Stimulated activated CD4-positive, alpha-beta T cell treated with anti-CD3 and anti-CD28 coated beads, Interleukin-15, amount 100 ng/mL, for 24 hours (primary cell): ENCODE data around the gene POLR3G.
A peak's percentile ranks its signal among the peaks of the same experiment; 100 is the strongest.

Source experiments
- DNase-seq: peaks from one replicate; pipeline ENCODE4 v3.0.0-alpha.2; 2020

The POLR3G gene

GRCh38 chr5:90553711-90554110 lies 79.0 kb downstream of the POLR3G start:
- DNase-seq = no peak

DNA sequence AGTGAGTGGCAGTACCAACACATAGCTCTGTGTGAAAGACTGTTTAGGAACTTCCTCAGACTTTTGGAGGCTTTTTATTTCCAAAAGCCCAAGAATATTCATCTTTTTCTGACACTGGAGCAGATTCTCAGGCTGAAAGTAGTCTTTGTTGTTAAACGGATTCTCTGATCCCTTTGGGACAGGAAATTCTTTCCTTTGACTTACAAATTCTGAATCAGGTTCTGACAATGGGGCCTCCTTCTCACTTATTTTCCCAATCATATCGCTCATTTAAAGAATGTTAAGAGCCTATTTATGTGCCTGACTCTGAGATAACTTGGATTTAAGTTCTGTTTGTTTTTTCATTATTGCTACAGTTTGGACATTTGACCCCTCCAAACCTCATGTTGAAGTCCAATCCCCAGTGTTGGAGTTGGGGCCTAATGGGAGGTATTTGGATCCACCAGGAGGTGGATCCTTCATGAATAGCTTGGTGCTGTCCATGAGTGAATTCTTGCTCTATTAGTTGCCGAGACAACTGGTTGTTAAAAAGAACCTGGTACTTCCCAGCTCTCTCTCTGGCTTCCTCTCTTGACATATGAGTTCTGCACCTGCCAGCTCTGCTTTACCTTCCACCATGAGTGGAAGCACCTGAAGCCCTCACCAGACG lies 79.8 kb downstream of the POLR3G start:
- DNase-seq = no peak

DNA sequence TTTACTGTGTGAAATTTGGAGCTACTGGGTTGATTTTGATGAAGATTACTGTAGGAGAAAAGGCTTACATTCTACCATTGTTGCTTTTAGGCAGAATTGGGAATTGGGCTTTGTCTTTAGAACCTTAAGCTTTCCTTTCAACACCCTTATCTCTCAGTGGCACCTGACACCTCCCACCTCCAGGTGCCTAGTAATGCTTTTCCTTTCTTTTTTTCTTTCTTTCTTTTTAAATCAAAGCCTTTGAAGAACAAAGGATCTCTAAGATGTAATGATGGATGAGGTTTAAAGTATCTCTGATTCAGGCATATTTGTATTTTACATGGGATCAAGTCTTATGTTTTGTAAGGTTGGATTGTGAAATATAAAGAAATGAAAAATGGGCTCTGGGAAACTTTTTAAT lies 81.0 kb downstream of the POLR3G start:
- no peak for DNase-seq

DNA sequence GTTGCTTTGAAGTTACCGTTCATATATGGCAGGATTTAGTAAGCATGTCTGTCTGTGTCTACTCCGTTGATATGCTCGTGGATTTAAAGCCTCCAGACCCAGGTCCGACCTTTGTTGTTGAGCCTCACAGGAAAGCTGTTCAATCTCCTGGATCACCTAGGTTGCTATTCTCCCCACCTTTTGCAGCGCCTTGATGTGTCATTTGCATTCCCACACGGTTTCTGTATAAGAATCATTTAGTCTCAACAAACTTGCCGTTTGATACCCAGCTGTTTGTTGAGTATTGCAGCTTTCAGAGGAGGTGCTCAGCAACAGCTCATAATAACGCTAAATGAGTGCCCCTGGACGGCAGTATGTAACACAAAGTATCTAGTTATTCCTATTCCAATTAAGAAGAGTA lies 82.7 kb downstream of the POLR3G start:
- no peak for DNase-seq

- no peak for DNase-seq
These were observed 83.2 kb downstream of the POLR3G start for GRCh38 chr5:90557871-90558270.

DNA sequence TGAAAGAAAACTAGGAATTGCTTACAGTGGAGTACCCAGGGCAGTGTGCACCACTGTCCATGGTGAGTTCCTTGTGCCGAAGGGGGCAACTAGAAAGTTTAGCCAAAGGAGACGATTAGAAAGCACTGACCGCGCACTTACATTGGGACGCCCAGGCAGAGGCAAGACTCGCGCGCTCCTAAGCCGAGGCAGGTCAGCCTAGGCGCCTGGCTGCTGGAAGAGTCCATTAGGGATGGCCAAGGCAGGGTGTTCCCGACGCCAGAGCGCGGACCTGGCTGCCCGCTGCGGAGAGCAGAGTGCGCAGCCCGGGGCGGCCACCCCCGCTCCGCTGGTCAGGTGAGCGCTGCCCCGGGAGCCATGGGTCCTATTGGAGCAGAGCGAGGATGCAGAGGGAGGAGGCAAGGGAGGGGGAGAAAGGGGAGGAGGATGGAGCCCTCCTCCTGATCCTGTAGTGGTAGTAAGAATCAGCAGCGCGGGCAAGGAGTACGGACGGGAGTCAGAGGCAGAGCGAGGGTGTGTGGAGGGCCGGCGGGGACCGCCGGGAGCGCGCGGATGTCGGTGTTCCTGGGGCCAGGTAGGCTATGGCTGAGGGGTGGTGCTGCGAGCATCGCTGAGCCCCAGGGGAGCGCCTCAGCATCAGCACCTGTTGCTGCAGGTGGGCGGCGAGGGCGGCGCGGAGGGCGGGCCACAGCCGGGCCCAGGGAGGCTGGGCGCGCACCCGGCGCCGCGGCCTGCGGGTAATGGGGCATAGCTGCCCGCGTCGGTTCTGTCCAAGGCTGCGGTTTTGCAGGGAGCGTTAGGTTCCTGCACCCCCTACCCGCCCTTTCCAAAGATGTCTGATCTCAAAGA lies 83.9 kb downstream of the POLR3G start, which contains the start of gene ADGRV1:
ADGRV1 (plus strand) TSS at position 454 of the 849 bp plus-strand sequence; CDS start at position 553, 99 bp downstream.
- DNase-seq = peak; percentile 23

DNA sequence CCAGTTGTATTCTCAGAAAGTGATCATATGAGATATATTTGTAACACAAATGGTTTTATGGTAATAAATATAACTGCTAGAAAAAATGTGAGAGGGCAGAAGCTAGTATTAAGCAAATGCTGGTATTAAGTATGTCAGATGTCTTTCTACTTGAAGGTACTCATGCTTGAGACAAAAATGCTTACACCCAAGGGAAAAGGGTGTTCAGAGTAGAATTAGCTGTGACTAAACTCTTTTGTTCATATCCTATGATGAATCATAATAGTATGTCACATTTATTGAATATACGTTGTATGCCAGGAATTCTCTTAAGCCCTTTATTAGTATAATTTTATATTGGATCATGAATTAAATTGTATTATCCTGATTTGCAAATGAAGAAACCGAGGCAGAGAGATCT lies 86.1 kb downstream of the POLR3G start:
- DNase-seq = no peak

DNA sequence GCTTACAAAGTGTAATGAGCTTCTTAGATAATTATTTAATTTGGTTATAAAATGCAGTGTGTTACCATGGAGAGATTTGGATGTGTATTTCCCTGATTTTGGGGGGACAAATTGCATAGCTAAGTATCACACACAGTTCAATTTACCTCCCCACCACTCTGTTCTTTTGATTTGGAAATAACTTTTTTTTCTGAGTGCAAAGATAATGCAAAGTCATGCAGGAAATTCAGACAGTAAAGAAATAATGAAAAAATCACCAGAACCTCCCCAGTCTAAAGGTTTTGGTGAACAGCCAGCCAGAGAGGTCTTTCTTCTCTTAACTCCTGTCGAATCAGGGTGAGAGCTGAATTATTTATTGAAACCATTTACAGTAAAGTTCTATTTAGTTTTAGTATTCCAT lies 87.1 kb downstream of the POLR3G start:
- no peak for DNase-seq

GRCh38 chr5:90562341-90562740 lies 87.7 kb downstream of the POLR3G start:
- no peak for DNase-seq

DNA sequence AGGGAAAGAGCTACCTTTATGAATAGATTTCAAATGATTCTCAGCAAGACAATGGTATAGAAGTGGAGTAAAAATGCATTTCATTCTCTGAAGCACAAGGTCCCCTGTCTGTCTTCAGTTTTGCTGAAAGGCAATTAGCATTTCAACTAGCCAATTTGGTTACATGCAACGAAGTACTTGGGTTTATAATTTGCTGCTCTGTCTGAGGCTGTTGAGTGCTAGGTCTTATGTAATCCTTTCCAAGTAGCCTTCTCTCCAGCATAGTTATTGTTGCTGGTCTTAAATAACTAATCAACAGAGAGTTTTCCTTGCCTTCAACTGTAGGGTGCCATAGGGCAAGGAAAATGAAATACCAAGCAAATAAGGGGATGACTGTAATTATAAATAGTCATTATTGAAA lies 88.4 kb downstream of the POLR3G start:
- DNase-seq = no peak
